ENCODE results near the gene KRT13. TPM values are rescaled to one million over a fixed set of nuclear protein-coding genes. Genes with fewer than 3 reads are reported as not detected.

KRT13 gene
- total RNA-seq, 1 donor from 2014 or later = 1.9 TPM

GRCh38 chr17:41456204-41456603 lies 49.2 kb downstream of the KRT13 start:
- TF ChIP-seq, protein P1, sequence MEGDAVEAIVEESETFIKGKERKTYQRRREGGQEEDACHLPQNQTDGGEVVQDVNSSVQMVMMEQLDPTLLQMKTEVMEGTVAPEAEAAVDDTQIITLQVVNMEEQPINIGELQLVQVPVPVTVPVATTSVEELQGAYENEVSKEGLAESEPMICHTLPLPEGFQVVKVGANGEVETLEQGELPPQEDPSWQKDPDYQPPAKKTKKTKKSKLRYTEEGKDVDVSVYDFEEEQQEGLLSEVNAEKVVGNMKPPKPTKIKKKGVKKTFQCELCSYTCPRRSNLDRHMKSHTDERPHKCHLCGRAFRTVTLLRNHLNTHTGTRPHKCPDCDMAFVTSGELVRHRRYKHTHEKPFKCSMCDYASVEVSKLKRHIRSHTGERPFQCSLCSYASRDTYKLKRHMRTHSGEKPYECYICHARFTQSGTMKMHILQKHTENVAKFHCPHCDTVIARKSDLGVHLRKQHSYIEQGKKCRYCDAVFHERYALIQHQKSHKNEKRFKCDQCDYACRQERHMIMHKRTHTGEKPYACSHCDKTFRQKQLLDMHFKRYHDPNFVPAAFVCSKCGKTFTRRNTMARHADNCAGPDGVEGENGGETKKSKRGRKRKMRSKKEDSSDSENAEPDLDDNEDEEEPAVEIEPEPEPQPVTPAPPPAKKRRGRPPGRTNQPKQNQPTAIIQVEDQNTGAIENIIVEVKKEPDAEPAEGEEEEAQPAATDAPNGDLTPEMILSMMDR (IDR thresholded peaks at IDR 0.05) = no peak
- intact Hi-C loops (cut with DNase I) = no loop called here
- Histone ChIP-seq H3K27ac (no peak overlapping the region), H3K36me3 (no peaks in the 10 kb centered on the region), H3K27me3 (no peaks in the 10 kb centered on the region), H3K4me3 (no peak overlapping the region), H3K9me3 (no peaks in the 10 kb centered on the region), H3K4me1 (no peaks in the 10 kb centered on the region)
- no peak for DNase-seq (ENCODE audit: low spot score in 2 of 2)

- no peaks in the 10 kb centered on the region for H3K9me3 ChIP-seq
- H3K27me3 ChIP-seq = no peaks in the 10 kb centered on the region
- intact Hi-C loops (cut with DNase I) = no loop called here
- DNase-seq (ENCODE audit: low spot score in 2 of 2) = no peak
- no peak overlapping the region for H3K27ac ChIP-seq
- TF ChIP-seq, protein P1 (IDR thresholded peaks at IDR 0.05) = no peak
- no peaks in the 10 kb centered on the region for H3K36me3 ChIP-seq
- H3K4me3 ChIP-seq = no peak overlapping the region
- no peaks in the 10 kb centered on the region for H3K4me1 ChIP-seq
These were observed 50.2 kb downstream of the KRT13 start for GRCh38 chr17:41455236-41455635.

- H3K27ac ChIP-seq = no peak overlapping the region
These were observed 52.3 kb downstream of the KRT13 start for GRCh38 chr17:41453066-41453465.

DNA sequence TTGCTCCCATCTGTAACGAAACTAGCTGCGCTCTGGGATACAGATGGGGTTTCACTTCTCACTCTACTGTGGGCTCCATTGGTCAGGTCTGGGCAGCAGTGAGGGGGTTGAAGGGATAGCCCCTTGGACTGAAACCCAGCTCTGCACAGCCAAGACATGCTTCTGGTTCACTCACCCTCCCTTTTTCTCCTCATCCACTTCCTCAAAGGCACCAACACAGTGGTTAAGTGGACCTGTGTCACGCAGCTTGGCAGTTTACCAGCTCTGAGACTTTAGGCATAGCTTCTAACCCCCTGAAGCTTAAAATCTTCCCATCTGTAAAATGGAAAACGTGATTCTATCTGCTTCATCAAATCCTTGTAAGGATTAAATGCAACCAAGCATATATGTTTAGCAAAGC lies 53.1 kb downstream of the KRT13 start:
- intact Hi-C loops (cut with DNase I) = no loop called here
- TF ChIP-seq, protein P1 (IDR thresholded peaks at IDR 0.05) = no peak
- no peak overlapping the region for H3K4me3 ChIP-seq
- H3K9me3 ChIP-seq = no peaks in the 10 kb centered on the region
- H3K27ac ChIP-seq = no peak overlapping the region
- H3K36me3 ChIP-seq = no peaks in the 10 kb centered on the region
- no peak for DNase-seq (ENCODE audit: low spot score in 2 of 2)
- H3K27me3 ChIP-seq = no peaks in the 10 kb centered on the region
- no peaks in the 10 kb centered on the region for H3K4me1 ChIP-seq

More at GRCh38 chr17:41453066-41453465, 52.3 kb downstream of the KRT13 start:
- Histone ChIP-seq H3K9me3 (no peaks in the 10 kb centered on the region), H3K27me3 (no peaks in the 10 kb centered on the region), H3K4me3 (no peak overlapping the region), H3K4me1 (no peaks in the 10 kb centered on the region), H3K36me3 (no peaks in the 10 kb centered on the region)
- TF ChIP-seq, protein P1 (IDR thresholded peaks at IDR 0.05) = no peak
- no peak for DNase-seq (ENCODE audit: low spot score in 2 of 2)
- intact Hi-C loops (cut with DNase I) = no loop called here

DNA sequence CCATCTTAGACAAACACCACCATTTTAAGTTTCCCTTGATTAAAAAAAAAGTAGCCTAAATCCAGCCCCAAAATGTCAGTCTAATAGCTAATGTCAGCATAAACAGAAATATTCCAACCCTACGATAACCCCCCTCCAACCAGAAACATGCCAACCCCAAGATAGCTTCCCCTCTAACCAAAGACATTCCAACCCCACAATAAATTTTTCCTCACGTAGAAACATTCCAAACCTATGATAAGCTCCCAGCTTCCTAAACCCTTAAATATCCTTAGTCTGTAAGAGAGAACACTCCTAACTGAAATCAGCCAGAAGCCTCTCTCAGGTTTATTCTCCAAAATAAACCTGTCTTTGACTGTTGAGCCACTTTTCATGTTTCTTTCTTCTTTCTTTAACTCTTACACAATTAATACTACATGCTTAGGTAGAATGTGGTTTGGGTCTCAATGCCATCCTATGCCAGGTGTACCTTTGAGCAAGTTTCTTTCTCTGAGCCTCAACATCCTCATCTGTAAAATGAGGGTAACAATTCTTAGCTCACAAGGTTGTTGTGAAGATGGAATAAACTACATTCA lies 54.2 kb downstream of the KRT13 start:
- intact Hi-C loops (cut with DNase I) = no loop called here
- Histone ChIP-seq H3K9me3 (no peaks in the 10 kb centered on the region), H3K4me3 (no peak overlapping the region), H3K36me3 (no peaks in the 10 kb centered on the region), H3K27me3 (no peaks in the 10 kb centered on the region), H3K27ac (no peak overlapping the region), H3K4me1 (no peaks in the 10 kb centered on the region)
- TF ChIP-seq, protein P1 (IDR thresholded peaks at IDR 0.05) = no peak
- DNase-seq (ENCODE audit: low spot score in 2 of 2) = no peak

Other genes starting within 250 kb of the KRT13 start
- not detected for gene KRTAP9-6, start 240.2 kb downstream of the KRT13 start, total RNA-seq
- gene KRTAP9-7, start 229.9 kb downstream of the KRT13 start, total RNA-seq = not detected
- not detected for gene KRTAP29-1, start 202.8 kb downstream of the KRT13 start, total RNA-seq
- not detected for gene KRTAP16-1, start 196.3 kb downstream of the KRT13 start, total RNA-seq
- not detected for gene KRTAP17-1, start 189.9 kb downstream of the KRT13 start, total RNA-seq
- gene KRT33A, start 154.8 kb downstream of the KRT13 start, total RNA-seq = not detected
- not detected for gene KRT33B, start 135.8 kb downstream of the KRT13 start, total RNA-seq
- gene KRT34, start 123.3 kb downstream of the KRT13 start, total RNA-seq = not detected
- gene KRT31, start 108.0 kb downstream of the KRT13 start, total RNA-seq = not detected
- gene KRT37, start 81.0 kb downstream of the KRT13 start, total RNA-seq = not detected
- not detected for gene KRT38, start 64.6 kb downstream of the KRT13 start, total RNA-seq
- not detected for gene KRT32, start 38.2 kb downstream of the KRT13 start, total RNA-seq
- not detected for gene KRT35, start 24.5 kb downstream of the KRT13 start, total RNA-seq
- gene KRT36, start 15.7 kb downstream of the KRT13 start, total RNA-seq = not detected
- 0.32 TPM for gene KRT15, start 13.3 kb upstream of the KRT13 start, total RNA-seq
- gene KRT19, start 22.7 kb upstream of the KRT13 start, total RNA-seq = 1.4 TPM
- gene KRT9, start 66.4 kb upstream of the KRT13 start, total RNA-seq = not detected
- gene KRT14, start 81.3 kb upstream of the KRT13 start, total RNA-seq = 10.3 TPM
- 31.9 TPM for gene KRT16, start 107.2 kb upstream of the KRT13 start, total RNA-seq
- gene KRT17, start 119.0 kb upstream of the KRT13 start, total RNA-seq = 14.8 TPM
- gene EIF1, start 183.3 kb upstream of the KRT13 start, total RNA-seq = 102 TPM
- not detected for gene GAST, start 206.7 kb upstream of the KRT13 start, total RNA-seq
- not detected for gene HAP1, start 229.0 kb upstream of the KRT13 start, total RNA-seq